Skin of body (tissue), 2 donors: ENCODE data around the gene THRA. TPM values are rescaled to one million over a fixed set of nuclear protein-coding genes. Genes with fewer than 3 reads are reported as not detected.

Experiments used
- DNase-seq: peaks from one replicate; lab custom pipeline; 2025; lab: John Stamatoyannopoulos, UW
- total RNA-seq: library from RNA; depleted of rRNA; stranded (reverse); fragments of >200 nt; gene quantifications from one replicate; pipeline ENCODE4 v1.2.3, GENCODE V29; 2014

Gene THRA
- total RNA-seq, 1 donor from 2014 or later, result 27.2 TPM

- no peak for DNase-seq
These were observed 2.4 kb downstream of the THRA start for GRCh38 chr17:40064971-40065768.

DNA sequence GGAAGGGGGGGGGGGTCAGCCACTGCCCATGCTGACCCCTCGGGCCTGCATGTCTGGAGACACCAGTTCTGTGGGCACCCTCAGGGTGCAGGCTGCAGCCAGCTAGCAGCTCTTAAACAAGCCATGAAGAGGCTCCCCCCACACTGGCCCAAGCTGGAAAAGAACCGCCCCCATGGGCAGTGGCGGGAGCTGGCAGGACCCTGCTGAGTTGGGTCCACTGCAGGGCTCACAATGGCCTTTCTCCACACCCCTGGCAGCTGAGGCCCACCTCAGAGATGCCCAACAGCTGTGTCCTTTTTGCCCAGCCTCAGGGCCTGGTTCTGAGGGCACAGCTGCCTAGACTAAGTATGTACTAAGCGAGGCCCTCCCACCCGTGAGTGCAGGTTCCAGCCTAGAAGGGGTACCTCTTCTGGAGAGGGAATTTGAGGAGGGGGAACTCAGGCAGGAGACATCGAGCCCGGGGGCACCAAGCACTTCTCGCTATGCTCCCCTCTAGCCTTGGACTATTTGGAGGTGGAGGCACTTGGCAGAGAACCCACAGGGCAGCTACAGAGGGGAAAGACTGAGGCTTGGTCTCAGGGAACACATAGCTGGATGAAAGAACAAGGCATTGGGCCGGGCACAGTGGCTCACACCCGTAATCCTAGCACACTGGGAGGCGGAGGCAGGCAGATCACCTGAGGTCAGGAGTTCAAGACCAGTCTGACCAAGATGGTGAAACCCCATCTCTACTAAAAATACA lies 3.2 kb downstream of the THRA start:
- no peak for DNase-seq

DNA sequence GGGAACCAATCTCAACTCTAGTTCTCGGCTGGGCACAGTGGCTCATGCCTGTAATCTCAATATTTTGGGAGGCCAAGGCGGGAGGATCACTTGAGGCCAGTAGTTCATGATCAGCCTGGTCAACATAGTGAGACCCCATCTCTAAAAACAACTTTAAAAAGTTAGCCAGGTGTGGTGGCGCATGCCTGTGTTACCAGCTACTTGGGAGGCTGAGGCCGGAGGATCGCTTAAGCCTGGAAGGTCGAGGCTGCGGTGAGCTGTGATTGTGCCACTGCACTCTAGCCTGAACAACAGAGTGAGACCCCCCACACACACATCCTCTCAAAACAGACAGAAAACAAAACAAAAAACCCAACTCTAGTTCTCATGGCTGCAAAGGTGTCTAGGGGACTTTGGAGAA lies 4.9 kb downstream of the THRA start:
- no peak for DNase-seq

DNA sequence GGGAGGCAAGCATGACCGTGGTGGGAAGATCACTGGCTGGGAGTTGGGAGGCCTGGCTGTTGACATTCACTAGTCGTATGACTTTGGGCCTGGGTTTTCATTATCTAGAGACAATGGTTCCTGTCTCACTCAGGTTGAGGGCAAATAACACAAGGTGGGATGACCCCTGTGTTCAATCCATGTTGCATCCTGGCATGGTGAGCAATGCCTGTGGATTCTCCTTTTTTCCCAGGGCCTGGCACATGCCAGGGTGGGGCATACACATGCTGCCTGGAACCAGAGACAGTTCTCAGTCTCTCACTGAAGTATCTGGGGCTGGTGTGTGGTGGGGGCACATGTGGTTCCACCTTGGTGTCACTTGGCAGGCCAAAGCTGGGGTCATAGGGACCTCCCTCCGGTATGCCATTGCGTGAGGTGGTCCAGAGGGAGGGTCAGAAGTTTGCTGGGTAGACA lies 5.4 kb downstream of the THRA start:
- DNase-seq, result no peak

GRCh38 chr17:40068584-40068916 lies 5.8 kb downstream of the THRA start:
- no peak for DNase-seq

GRCh38 chr17:40068917-40069750 lies 6.4 kb downstream of the THRA start:
- peak; percentile 92 for DNase-seq

- DNase-seq, result no peak
These were observed 7.3 kb downstream of the THRA start for GRCh38 chr17:40069751-40070708.

DNA sequence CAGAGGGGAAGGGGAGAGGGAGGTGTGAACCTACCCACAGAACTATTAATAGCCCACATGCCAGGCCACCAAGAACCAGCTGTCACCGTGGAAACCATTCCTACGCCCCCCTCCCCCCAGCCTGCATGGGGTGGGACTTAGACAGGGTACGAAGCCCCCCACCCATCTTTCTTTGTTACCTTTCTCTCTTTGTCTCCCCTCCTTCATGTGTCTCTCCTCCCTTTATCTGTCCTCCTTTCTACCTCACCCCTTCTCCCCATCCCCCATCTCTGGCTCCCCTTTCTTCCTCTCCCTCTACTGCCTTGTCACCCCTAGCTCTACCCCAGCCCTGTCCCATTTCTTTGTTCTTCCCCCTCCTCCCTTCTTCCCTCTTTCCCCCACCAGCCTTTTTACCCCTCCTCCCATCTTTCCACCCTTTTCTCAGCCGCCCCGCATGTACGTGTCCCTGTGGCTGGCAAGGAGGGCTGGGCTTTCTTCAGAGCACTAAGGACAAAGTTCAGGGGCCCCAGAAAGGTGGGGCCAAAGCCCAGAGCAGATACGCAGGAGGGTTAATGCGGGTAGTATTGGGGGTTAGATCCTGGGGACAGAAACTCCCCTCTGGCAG lies 8.0 kb downstream of the THRA start:
- no peak for DNase-seq

DNA sequence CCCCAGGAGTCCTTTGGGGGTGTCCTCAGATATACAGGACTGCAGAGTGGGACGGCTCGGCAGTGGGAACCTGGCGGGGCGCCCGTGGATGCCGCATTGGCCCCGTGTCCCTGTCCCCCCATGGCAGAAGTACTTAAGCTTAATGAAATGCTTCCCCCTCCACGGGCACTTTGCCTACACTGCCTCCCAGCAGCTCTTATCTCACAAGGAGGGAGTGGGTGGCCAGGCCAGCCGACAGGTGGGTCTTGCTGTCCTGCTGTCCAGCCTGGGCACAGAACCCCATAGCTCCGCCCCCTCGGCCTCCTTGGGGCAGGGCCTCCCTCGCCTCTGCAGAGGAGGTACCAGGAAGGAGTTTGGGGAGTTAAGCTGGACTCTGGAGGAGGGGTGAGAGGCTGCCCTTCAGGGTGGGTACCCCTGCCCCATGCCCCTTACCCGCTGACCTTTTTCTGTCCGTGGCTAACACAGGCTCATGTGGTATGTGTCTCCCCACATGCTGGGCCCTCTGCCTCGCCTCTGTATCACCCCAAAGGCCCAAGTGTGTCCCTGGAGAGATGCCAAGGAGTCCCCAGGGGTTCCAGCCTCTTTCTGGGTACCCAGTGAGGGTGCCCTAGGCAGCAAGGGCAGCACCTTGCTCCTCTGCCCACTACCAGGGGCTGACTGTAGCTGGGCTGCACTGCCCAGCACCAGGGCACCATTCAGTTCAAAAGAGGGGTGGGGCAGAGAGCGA lies 8.7 kb downstream of the THRA start:
- DNase-seq, result no peak

DNA sequence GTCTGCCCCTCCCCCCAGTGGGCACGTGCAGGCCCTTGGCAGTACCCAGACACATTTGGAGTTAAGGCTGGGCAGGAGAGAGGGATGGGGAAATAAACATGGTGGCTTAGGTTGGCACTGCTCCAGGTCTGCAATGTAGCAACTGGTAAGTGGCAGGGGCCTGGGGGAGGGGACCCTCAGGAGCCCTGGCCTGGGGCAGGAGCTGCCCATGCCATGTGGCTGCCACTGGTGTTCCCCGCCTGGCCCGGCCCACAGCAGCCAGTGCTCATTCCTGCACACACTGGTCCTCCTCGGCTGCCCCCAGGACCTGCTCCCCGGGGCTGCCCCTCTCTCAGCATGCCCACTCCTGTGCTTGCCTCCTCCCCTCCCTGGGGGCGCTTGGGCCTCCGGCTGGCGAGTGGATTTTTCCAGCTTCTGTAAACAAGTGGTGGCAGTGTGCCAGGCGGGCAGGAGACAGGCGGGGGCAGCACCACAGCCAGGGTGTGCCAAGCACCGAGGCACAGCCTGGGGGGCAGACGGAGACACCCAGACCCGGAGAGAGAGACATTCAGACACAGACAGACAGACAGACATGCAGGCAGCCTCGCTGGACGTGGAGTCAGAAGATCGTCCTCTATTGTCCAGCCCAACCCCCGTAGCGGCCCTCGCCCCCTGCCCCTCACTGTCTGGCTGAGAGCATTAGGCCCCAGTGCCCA lies 9.4 kb downstream of the THRA start:
- no peak for DNase-seq

- no peak for DNase-seq
These were observed 10.1 kb downstream of the THRA start for GRCh38 chr17:40072735-40073346.

DNA sequence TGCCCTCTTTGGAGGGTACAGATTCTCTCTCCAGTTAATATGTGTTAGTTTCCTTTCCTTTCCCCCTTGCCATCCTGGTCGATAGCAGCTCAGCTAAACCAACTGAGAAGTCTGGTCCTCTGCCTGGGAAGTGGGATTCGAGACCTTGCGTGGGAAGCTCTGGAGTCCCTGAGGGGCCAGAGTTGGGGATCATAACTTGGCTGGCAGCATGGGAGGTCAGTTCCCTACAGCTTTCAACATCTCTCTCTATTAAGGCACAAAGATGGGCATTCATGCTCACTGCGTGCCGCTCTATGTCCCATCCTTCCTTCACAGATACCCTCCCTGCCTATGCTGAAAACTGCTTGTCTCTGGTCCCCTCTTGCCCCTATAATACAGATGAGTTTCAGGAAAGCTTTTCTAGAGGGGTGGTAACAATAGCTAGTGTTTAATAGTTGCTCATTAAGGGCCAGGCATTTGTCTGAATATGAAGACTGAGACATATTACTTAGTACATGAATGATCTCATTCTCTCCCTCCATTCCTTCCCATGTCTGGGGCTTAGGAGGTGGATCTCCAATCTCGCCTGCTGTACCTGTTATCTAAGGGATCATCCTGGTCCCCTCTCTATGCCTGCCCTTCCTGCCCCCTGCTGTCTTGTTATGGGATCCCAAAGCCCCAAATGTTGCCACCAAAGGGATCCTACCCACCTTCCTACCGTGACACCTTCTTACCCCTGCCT lies 10.8 kb downstream of the THRA start:
- no peak for DNase-seq

DNA sequence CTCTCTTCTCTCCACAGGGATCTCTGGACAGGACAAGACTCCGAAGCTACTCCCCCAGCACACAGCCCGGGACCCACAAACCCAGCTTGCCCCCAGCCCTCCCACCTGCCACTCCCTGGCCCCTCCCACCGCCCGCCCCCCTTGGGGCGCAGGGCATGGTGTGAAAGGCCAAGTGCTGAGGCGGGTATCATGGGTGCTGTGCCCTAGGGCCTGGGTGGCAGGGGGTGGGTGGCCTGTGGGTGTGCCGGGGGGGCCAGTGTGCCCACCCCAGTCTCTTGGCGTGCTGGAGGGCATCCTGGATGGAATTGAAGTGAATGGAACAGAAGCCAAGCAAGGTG lies 11.4 kb downstream of the THRA start:
- DNase-seq, result no peak

- DNase-seq, result no peak
These were observed 12.1 kb downstream of the THRA start for GRCh38 chr17:40074871-40075200.

DNA sequence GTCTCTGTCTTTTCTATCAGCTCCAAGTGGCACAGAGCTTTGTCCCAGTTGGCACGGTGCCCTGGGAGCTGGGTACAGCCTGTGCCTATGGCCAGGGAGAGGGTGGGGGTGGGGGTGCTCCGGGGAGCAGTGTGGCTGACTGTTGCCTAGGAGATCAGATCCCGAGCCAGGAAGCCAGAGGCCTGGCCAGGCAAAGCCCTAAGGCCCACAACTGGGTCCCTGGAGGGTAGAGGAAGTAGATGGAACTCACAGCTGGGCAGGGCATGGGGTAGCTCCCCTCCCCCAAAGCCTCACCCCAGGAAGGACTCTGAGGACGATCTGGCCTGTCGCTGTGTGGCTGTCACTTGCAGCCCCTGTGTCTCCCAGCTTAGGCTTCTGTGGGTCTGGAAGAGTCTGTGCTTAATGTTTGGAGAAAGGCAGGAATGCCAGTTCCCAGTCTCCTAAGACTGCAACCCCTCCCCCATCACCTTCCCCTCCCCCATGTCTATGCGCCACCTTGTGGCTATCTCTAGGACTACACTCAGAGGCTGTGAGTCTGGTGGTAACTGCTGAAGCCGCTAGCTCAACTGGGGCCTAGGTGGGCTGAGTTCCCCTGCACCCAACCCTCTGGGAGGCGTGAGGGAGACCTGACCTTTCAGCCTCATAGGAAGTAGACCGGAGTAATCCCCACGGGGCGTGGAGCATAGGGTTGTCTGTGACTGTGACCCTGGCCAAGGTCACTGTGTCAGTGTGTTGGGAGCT lies 12.6 kb downstream of the THRA start:
- DNase-seq, result peak; percentile 56

DNA sequence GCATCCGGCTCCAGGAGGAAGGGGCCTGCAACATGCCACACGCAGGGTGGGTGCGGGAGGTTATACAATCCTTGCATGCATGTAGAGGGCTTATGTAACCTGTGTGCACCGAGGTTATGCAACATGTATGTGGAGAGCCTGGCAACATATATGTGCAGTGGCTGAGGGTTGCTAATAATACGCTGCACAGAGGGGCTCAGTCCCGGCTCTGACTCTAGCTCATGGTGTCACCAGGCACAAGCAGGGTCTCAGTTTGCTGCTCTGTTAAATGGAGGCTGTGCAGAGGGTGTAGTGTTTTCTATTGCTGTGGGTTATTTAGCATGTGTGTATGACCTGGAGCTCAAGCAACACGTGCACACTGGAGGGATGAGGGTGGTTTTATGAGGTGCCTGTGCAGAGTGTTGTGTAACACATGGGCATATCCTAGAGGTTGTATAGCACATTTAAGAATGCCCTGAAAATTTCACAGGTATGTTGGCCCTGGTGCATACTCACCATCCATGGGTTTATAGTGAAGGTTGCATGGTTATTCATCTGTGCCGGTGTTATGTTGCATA lies 13.3 kb downstream of the THRA start:
- DNase-seq, result no peak

DNA sequence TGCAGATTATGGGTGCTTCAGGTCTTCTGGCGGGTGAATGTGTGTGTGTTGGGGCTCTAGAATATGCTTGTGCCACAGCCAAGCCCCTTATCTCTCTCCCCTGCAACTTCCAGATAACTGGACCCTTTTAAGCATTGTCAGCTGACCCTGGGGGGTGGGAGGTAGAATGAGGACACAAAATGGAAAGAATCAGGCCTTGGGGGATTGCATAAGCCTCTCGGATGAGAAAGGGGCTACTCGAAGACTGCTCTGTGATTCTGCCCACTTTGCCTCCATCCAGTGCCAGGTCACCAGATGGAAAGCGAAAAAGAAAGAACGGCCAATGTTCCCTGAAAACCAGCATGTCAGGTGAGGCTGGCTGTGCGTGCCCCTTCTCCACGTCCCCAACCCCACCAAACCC lies 13.8 kb downstream of the THRA start:
- no peak for DNase-seq
